Activated T-helper 2 cell treated with anti-CD3 and anti-CD28 coated beads, Interferon-gamma antibody, Interleukin-2, Interleukin-4, amounts not matched to agents 10 μg/mL and 5 μg/mL and 100 μg/mL, durations not matched to agents 14 hours and 24 hours and 36 hours (primary cell): ENCODE measurements around the gene SPAAR. TPM values are rescaled to one million over a fixed set of nuclear protein-coding genes. Genes with fewer than 3 reads are reported as not detected.
A peak's percentile ranks its signal among the peaks of the same experiment; 100 is the strongest.
"Not testable (repeated sequence)": the region's sequence is repeated elsewhere in the genome, so short reads cannot be mapped to it uniquely, and the experiment has no call there.

ENCODE experiments used
- DNase-seq: peaks from one replicate; pipeline ENCODE4 v3.0.0; 2021; ENCODE audit warnings: low spot score
- H3K27ac Mint-ChIP-seq: one replicate; pipeline ENCODE4 v1.8.0; 2021; ENCODE audit warnings: mixed read lengths
- H3K27me3 Mint-ChIP-seq: one replicate; pipeline ENCODE4 v1.8.0; 2021; ENCODE audit warnings: low read depth, mixed read lengths
- H3K36me3 Mint-ChIP-seq: one replicate; pipeline ENCODE4 v1.8.0; 2021; ENCODE audit warnings: low read depth, mixed read lengths
- H3K4me1 Mint-ChIP-seq: one replicate; pipeline ENCODE4 v1.8.0; 2021; ENCODE audit warnings: low read depth, mixed read lengths
- H3K4me3 Mint-ChIP-seq: one replicate; pipeline ENCODE4 v1.8.0; 2021; ENCODE audit warnings: low read depth, mild to moderate bottlenecking, moderate library complexity, mixed read lengths
- H3K9me3 Mint-ChIP-seq: one replicate; pipeline ENCODE4 v1.8.0; 2021; ENCODE audit warnings: mixed read lengths
- intact Hi-C: fragments of 100-400 bp; cut with micrococcal nuclease; formaldehyde crosslinking; loops from one replicate; pipeline ENCODE4 v1.15.1; 2023
- total RNA-seq: library from RNA; stranded (reverse); gene quantifications from 2 replicates; pipeline ENCODE4 v1.2.3, GENCODE V29; 2022

The SPAAR gene
- total RNA-seq, 1 donor from 2014 or later, result not detected

DNA sequence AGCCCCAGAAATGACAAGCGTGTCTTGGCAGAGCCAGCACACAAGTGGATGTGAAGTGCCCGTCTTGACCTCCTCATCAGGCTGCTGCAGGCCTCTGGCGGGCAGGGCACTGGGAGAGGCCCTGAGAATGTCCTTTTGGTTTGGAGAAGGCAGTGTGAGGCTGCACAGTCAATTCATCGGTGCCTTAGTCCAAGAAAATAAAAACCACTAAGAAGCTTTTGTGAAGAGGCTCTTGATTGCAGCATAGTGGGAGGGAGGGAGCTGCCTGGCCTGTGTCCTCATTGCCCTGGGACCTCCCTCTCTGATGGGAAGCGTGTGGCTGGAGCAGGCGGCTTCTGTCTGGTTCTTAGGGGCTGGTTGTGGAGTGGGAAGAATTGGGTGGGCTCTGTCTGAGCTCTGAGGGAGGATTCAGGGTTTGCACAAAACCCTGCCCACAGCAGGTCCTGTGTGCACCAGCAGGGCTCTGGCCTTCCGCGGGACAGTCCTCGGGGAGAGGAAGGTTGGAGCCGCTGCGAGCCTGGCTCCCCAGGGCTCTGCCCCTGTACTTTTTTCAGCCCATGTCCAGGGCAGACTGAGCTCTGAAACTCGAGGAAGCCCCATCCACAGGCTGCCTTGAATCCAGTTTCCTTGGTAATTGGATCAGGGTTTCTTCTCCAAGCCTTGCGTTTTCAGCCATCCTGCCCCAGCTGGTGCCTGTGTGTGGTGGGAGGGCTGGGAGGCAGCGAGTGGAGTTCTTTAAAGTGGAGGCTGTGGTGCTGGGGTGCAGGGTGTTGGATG, 2.2 kb upstream of the SPAAR start:
- peaks cover 6% of the 10 kb centered on the region for H3K27me3 Mint-ChIP-seq
- no peak overlapping the region for H3K27ac Mint-ChIP-seq
- intact Hi-C loops, result no loop called here
- H3K4me3 Mint-ChIP-seq, result no peak overlapping the region
- no peaks in the 10 kb centered on the region for H3K9me3 Mint-ChIP-seq
- peaks cover 43% of the 10 kb centered on the region for H3K4me1 Mint-ChIP-seq
- H3K36me3 Mint-ChIP-seq, result no peaks in the 10 kb centered on the region
- DNase-seq, result no peak

DNA sequence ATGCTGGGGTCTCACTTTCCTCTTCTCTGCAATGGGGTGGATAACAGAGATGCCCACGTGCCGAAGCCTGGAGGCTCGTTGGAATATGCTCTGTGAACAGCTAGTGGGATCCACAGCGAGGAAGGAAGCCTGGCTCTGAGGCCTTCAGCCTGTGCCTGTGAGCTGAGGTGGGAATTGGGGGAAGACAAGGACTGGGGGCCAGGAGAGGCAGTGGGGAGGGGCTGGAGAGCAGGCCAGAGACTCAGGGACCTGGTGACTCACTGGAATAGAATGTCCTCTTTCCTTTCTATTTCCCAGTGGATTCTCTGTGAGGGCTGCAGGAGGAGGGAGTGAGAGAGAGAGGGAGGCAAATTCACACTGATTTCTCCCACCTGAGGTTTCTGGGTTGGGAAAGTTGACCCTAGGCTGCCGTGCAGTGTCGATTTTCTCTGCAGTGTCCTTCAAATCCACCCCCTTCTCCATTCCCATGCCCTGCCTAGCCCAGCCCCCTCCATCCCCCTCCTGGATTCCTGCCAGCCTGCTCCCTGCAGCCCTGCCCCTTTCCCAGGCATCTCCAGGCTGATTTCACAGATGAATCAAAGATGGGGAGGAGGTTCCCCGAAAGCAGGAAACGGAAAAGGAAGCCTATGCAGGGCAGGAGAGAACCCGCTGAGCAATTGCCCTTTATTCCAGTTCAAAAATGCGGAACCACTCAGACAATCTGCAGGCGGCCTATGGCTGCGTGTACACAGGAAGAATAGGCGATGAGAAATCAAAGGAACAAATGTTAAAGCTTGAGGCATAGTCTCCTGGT, 1.4 kb upstream of the SPAAR start:
- intact Hi-C loops, result no loop called here
- Mint-ChIP-seq H3K27ac (no peak overlapping the region), H3K9me3 (no peaks in the 10 kb centered on the region), H3K36me3 (no peaks in the 10 kb centered on the region), H3K4me3 (no peak overlapping the region), H3K27me3 (peaks cover 4% of the 10 kb centered on the region), H3K4me1 (peaks cover 41% of the 10 kb centered on the region)
- no peak for DNase-seq

DNA sequence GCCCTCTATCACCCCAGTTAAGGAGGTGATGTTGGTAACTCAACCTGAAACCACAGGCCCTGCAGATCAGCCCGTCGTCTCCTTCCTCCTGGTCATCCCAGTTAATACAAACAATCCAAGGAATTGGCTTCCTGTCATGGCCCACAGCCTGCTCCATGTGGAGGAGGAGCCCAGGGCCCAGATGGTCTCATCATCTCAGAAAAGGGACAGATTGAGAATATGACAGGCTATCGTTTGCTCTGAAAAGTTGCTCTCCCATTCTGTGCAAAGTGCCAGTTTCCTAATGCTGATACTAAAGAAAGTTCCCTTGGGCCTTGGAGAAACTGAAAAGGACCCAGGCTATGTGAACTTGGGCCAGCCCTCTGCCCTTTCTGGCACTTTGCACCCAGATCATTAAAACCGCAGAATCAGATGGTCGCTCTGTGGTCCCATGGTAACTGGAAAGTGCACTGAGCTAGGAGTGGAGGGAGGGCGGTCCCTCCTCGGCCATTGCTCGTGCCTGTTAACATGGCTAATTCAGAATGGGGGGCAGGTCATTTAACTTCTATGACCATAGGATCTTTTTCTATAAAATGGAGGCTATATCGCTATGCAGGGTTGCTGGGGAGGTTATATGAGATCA, 675 bp upstream of the SPAAR start:
- DNase-seq, result no peak
- no peak overlapping the region for H3K4me3 Mint-ChIP-seq

DNA sequence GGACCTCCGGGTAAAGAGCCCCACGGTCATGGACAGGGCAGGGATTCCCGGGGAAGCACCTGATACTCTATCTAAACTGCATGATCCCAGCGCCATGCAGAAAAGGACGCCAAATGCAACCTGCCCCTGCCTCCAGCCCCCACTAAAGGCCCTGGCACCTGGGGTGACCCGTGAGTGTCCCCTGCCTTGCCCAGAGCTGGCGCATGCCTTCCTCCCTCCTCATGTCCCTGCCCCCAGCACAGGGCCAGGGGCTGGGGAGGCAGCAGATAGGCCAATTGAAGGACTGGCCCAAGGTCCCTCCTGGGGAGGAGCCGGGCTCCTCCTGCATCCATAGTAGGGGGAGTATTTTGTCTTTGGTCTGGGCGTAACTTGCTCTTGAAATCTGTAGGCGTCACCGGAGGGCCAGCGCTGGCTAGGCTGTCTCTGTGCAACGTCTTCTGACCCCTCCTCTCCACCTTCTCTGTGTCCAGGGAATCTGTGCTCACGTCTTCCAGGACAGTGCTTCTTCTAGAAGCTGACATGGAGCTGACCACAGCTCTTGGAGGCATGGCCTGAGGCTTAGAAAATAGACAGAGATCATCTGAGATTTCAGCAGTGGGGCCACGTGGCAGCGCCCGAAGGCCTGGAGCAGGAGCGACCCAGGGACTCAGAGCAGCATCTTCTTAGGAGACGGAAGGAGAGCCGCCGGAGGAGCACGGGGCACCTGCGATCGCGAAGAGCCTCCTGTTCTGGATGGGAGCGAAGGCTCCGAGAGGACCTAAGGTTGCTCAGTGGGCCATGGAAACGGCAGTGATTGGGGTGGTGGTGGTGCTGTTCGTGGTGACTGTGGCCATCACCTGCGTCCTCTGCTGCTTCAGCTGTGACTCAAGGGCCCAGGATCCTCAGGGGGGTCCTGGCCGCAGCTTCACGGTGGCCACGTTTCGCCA, 660 bp downstream of the SPAAR start:
- Mint-ChIP-seq H3K4me1 (peaks cover 38% of the 10 kb centered on the region), H3K27ac (no peak overlapping the region), H3K27me3 (peaks cover 2% of the 10 kb centered on the region), H3K36me3 (no peaks in the 10 kb centered on the region), H3K4me3 (no peak overlapping the region), H3K9me3 (no peaks in the 10 kb centered on the region)
- no peak for DNase-seq
- intact Hi-C loops, result loop anchor here (2.0 kb wide), 1 partner anchor 15 kb away; no protein-coding TSS in a partner anchor

More for the DNA sequence above, 675 bp upstream of the SPAAR start:
- H3K27me3 Mint-ChIP-seq, result peaks cover 3% of the 10 kb centered on the region
- no peaks in the 10 kb centered on the region for H3K36me3 Mint-ChIP-seq
- no peak overlapping the region for H3K27ac Mint-ChIP-seq
- H3K4me1 Mint-ChIP-seq, result peaks cover 38% of the 10 kb centered on the region
- no peaks in the 10 kb centered on the region for H3K9me3 Mint-ChIP-seq
- intact Hi-C loops, result no loop called here

DNA sequence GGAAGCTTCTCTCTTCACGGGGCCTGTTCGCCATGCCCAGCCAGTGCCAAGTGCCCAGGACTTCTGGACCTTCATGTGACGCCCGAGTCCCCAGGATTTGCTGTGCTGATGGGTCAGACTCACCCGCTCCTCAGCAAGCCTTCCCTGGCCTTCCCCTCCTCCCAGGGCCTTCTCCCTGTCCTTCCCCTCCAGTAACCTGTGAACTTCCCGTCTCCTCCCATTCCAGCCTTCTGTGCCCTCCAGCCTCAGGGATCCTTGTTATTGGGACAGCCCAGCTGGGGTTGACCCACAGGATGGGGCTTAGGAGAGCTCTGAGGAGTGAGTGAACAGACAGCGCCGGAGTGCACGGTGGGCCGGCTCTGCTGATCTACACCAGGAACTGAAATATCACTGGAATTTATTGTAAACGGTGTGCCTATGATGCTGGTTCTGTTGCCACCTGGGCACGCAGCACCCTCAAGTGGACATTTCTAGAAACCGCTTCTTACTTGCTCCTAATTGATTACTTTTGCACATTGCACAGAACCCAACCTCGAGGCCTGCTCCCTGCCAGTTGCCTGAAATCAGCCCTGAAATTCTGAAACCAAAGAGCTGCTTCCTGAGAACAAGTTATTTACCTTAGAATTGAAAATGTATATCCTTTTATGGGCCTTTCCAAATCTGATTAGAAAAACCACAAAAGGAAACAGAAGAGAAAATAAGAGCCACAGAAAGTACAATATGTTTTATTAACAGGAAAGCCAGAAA, 1.5 kb downstream of the SPAAR start:
- Mint-ChIP-seq H3K27me3 (no peaks in the 10 kb centered on the region), H3K36me3 (no peaks in the 10 kb centered on the region), H3K9me3 (no peaks in the 10 kb centered on the region), H3K4me1 (peaks cover 38% of the 10 kb centered on the region), H3K27ac (peak overlapping the region; percentile 88), H3K4me3 (peak overlapping the region; percentile 60)
- intact Hi-C loops, result loop anchor here (1.0 to 2.0 kb wide), 2 partner anchors 14 to 23 kb away; no protein-coding TSS in a partner anchor
- peak; percentile 45 for DNase-seq

DNA sequence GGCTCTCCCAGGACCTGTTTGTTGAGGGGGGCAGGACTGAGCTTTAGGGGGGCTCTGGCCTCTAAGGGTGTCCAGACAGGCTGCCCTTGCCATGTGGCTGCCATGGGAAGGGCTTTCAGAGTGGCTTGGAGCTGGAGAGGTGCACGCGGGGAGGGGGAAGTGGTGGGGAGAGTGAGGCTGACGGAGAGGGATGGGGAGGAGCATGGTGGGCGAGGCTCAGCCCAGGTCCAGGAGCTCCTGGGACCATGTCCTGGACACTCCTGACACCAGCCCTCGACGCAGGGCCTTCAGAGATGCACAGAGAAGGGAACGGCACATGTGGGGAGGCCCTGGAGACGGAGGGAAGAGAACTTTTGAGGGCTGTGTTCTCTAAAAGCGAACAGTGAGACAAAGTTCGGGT, 2.4 kb downstream of the SPAAR start:
- intact Hi-C loops, result loop anchor here (1.0 to 2.0 kb wide), 2 partner anchors 13 to 22 kb away; no protein-coding TSS in a partner anchor
- H3K27me3 Mint-ChIP-seq, result no peaks in the 10 kb centered on the region
- H3K36me3 Mint-ChIP-seq, result no peaks in the 10 kb centered on the region
- H3K4me1 Mint-ChIP-seq, result peaks cover 37% of the 10 kb centered on the region
- no peak for DNase-seq
- no peak overlapping the region for H3K4me3 Mint-ChIP-seq
- H3K9me3 Mint-ChIP-seq, result no peaks in the 10 kb centered on the region
- H3K27ac Mint-ChIP-seq, result no peak overlapping the region

DNA sequence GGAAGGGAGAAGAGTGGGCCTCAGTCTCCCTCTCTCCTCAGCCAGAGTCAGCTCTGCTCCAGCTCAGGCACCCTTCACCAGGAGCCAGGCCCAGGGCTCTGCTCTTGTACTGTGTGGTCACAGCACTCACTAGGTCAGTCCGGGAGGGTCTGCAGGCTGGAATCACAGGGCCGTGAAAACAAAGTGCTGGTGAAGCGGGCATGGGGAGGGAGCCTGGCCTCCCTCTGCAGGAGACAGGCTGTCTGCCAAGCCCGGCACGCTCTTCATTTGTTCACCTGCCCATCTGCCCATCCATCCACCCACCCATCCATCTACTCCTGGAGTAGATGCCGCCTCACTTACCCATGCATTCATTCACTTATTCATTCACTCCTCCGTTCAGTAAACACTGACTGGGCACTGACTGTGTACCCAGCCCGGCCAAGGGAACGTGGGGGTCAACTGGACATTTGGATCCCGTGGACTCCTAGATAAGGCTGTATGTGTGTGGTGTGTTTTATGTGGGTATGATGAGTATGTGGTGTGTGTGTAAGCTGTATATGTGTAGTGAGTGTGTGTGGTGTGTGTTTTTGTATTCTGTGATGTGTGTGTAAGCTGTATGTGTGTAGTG, 3.6 kb downstream of the SPAAR start:
- DNase-seq, result no peak
- no peaks in the 10 kb centered on the region for H3K9me3 Mint-ChIP-seq
- H3K27ac Mint-ChIP-seq, result no peak overlapping the region
- peaks cover 32% of the 10 kb centered on the region for H3K4me1 Mint-ChIP-seq
- intact Hi-C loops, result no loop called here
- H3K27me3 Mint-ChIP-seq, result no peaks in the 10 kb centered on the region
- H3K4me3 Mint-ChIP-seq, result no peak overlapping the region
- no peaks in the 10 kb centered on the region for H3K36me3 Mint-ChIP-seq

DNA sequence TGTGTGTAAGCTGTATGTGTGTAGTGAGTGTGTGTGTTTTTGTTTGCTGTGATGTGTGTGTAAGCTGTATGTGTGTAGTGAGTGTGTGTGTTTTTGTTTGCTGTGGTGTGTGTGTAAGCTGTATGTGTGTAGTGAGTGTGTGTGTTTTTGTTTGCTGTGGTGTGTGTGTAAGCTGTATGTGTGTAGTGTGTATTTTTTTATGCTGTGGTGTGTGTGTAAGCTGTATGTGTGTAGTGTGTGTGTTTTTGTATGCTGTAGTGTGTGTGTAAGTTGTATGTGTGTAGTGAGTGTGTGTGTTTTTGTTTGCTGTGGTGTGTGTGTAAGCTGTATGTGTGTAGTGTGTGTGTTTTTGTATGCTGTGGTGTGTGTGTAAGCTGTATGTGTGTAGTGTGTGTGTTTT, 4.1 kb downstream of the SPAAR start:
- intact Hi-C loops, H3K4me3 Mint-ChIP-seq, H3K9me3 Mint-ChIP-seq, DNase-seq, H3K36me3 Mint-ChIP-seq, H3K27me3 Mint-ChIP-seq, H3K27ac Mint-ChIP-seq: not testable (repeated sequence)
- peaks cover 27% of the 10 kb centered on the region for H3K4me1 Mint-ChIP-seq

DNA sequence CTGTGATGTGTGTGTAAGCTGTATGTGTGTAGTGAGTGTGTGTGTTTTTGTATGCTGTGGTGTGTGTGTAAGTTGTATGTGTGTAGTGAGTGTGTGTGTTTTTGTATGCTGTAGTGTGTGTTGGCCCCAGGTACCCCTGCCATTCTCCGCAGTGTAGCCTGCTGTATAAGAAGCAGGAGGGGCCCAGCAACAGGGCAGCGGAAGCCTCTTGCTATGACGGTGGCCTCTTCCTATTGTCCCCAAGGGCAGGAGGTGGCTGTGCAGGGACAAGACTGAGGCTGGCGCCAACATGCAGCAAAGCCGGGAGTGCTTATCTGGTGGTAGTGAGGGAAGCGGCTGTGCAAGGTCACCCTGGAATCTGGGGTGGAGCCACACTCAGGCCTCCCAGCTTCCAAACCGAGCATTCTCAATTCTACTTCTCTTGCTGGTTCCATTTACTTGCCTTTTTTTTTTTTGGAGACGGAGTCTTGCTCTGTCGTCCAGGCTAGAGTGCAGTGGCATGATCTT, 5.1 kb downstream of the SPAAR start:
- DNase-seq, result no peak
- Mint-ChIP-seq H3K27me3 (no peaks in the 10 kb centered on the region), H3K36me3 (no peaks in the 10 kb centered on the region), H3K4me1 (peaks cover 18% of the 10 kb centered on the region), H3K27ac (no peak overlapping the region), H3K4me3 (no peak overlapping the region), H3K9me3 (no peaks in the 10 kb centered on the region)
- intact Hi-C loops, result no loop called here

DNA sequence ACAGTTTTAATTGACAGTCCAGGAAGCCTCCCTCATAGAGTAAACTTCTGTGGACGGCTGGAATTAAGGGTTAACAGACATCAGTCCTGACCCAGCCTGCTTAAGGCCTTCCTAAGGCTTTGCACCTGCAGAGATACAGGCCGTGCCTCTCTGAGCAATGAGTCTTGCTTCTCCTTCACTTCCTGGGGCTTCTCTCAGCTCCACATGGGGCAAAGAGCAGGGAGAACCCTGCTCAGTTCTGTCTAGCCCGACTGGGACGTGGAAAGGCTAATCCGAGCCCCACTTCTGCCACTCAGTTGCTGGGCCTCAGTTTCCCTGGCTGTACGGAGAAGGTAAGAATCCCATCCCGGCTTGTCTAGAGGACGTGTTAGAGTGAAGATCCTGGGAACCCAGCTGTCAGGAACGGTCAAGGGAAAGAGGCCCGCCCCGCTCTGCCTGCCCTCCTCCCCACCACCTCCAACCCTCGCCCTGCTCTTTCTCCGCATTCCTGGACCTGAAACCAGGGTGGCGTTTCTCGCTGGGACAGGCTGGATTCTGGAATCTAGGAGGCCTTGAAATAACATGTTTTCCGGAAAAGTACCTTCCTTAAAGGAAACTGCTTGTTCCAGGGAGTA, 6.5 kb downstream of the SPAAR start:
- peaks cover 11% of the 10 kb centered on the region for H3K4me1 Mint-ChIP-seq
- no peaks in the 10 kb centered on the region for H3K36me3 Mint-ChIP-seq
- intact Hi-C loops, result no loop called here
- H3K27me3 Mint-ChIP-seq, result no peaks in the 10 kb centered on the region
- no peaks in the 10 kb centered on the region for H3K9me3 Mint-ChIP-seq
- no peak overlapping the region for H3K27ac Mint-ChIP-seq
- DNase-seq, result no peak
- no peak overlapping the region for H3K4me3 Mint-ChIP-seq

DNA sequence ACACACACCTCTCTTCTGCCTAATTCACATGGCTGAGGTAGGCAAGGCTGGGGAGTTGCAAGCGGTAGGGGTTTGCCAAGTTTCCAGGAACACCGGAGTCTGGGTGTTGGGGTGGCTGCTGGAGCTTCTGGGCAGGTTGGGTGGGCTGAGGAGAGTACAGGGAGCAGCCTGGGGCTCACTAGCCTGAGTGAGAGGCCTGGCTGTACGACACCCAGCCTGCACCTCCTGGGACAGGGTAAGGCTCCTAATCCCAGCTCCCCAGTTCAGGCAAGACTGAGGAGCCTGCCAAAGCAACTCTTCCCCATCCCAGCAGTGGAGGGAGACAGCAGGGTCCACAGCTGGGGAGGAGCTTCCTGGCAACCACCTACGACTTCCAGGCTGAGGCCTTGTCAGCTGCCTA, 8.0 kb downstream of the SPAAR start:
- H3K27ac Mint-ChIP-seq, result no peak overlapping the region
- H3K9me3 Mint-ChIP-seq, result no peaks in the 10 kb centered on the region
- H3K27me3 Mint-ChIP-seq, result peaks cover 3% of the 10 kb centered on the region
- no peak overlapping the region for H3K4me3 Mint-ChIP-seq
- intact Hi-C loops, result no loop called here
- peaks cover 1% of the 10 kb centered on the region for H3K4me1 Mint-ChIP-seq
- no peaks in the 10 kb centered on the region for H3K36me3 Mint-ChIP-seq
- DNase-seq, result no peak
